GM18499 (cell line): ENCODE results near the gene CACNG1.

Source experiments
- ATAC-seq: cut with Tn5 transposase; IDR thresholded peaks from one replicate; pipeline ENCODE4 v1.9.1; 2021; ENCODE audit warnings: moderate number of reproducible peaks; ENCODE audit not compliant: insufficient read depth, unreplicated experiment

CACNG1 gene

GRCh38 chr17:67050471-67051154, 6.3 kb downstream of the CACNG1 start:
- no peak for ATAC-seq

DNA sequence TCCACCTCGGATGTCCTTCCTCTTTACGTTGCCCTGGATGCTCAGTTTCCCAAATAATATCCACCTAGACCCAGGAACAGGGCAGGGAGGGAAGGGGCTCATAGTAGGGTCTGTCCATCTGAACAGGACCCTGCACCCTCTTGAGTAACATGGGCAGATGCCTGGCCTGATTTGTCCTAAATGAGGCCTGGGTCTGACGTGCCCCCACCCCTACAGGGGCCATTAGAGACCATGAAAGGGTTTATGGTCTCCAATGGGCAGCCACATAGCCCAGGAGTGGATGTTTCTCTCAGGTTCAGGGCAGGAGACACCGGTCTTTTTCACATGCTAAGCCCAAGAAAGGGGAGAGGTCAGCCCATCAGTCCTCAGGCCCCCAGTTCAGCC, 6.8 kb downstream of the CACNG1 start:
- ATAC-seq: no peak

- ATAC-seq: no peak
Observed at GRCh38 chr17:67051837-67052236, 7.5 kb downstream of the CACNG1 start.

DNA sequence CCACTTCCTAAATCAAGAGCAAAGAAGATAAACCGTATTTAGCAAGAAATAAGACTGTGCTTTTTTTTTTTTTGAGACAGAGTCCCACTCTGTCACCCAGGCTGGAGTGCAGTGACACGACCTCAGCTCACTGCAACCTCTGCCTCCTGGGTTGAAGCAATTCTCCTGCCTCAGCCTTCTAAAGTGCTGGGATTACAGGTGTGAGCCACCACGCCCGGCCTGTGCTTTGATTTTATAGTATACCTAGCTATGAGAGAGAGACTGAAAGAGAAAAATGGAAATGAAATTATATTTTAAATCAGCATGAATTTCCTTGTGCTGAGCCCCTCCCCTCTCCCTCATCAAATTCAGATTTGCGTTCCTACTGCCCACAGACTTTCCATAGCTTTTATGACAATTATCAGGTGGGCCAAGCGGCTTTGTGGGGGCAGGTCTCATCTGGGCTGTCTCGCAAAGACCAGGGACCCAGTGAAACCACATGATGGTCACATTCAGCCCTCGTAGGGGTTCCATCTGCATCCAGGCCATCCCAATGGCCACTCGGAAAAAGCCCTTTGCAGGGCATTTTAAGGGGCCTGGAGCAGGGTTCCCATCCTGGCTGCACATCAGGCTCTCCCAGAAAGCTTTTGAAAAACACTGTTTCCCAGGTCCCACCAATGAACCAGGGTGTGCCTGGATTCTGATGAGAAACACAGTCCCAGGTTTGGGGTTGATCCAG, 8.5 kb downstream of the CACNG1 start:
- ATAC-seq: no peak

DNA sequence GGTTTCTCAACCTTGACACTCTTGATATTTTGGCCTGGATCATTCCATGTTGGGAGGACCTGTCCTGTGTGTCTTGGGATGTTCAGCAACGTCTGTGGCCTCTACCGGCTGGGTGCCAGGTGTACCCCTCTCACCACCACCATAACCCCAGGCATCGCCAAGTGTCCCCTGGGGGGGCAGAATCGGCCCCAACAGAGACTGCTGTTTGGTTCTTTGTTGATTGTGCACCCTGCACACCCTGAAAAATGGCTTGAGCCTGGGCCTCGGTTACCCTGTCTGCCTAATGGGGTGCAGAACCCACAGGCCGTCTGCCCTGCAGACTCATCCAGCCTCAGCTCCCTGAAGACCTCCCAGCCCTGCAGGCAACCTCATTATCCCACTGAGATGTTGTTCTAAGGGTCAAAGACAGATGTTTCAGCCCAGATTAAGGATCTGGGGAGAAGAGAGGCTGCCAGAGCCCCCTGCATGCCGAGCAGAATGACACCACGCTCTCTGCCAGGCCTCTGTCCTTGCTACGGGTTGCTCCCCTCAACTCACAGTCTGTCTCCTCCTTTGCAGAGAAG, 9.2 kb downstream of the CACNG1 start:
- ATAC-seq: no peak

DNA sequence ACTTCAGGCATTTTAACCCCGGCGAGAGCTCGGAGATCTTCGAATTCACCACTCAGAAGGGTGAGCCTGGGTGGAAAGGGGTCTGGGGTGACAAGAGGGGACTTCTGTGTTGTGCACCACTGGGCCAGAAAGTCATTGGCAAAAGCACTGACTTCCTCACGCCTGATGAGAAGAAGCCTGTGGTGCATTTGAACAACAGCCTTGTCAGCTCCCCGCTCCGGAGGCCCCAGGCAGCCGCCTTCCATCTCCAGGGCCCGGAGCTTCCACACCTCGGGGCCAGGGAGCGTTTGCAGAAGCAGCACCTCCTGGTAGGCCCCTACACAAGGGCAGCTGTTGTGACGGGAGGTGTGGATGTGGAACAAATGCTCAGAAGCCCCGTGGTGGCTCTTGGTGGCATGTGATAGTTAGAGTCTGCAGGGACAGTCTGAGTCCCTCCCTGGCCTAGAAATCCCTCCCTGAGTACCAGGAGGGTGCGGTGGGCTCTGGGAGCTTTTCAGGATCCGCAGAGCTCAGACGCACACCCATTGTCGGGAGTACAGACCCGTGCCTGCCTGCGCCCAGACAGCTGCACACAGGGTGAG, 9.7 kb downstream of the CACNG1 start:
- no peak for ATAC-seq

DNA sequence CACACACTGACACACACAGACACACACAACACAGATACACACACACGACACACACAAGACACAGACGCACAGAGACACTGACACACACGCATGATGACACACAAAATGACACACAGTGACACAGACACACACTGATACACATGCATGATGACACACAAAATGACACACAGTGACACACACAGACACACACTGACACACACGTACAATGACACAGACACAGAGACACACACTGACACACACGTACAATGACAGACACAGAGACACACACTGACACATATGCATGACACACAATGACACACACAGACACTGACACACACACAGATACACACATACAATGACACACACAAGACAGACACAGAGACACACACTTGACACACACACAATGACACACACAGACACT, 10.3 kb downstream of the CACNG1 start:
- no peak for ATAC-seq

- no peak for ATAC-seq
Observed at GRCh38 chr17:67055041-67055443, 10.7 kb downstream of the CACNG1 start.

DNA sequence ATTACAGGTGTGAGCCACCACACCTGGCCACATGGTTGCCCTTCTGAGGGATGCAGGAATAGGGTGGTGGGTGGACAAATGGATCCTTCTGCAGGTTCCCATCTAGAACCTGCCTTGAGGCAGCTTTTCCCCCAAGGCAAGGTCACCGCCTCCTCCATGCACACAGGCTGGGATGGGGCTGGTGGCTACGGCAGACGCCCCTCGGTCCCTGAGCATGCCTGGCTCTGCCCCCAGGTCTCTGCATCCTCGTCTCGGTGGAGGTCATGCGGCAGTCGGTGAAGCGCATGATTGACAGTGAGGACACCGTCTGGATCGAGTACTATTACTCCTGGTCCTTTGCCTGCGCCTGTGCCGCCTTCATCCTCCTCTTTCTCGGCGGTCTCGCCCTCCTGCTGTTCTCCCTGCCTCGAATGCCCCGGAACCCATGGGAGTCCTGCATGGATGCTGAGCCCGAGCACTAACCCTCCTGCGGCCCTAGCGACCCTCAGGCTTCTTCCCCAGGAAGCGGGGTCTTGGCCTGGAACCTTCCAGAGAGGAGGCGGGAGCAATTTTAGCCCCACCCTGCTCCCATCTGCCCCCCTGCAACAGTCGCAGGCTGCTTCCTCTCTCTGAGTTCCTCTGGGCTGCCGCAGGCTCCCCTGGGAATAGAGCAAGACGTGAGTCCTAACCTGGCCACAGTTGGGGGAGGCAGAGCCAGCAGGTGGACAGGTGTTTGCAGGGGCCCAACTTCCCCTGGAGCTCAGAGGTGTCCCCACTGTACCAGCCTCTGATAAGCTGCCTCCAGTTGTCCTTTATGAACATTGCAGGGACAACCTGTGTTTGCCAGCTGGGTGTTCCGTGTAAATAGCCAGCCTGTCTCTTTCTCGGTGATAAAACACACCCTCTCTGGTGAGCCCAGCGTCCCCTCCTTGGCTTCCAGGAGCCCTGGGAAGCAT, 11.7 kb downstream of the CACNG1 start:
- no peak for ATAC-seq

GRCh38 chr17:67056746-67057490, 12.6 kb downstream of the CACNG1 start:
- no peak for ATAC-seq

DNA sequence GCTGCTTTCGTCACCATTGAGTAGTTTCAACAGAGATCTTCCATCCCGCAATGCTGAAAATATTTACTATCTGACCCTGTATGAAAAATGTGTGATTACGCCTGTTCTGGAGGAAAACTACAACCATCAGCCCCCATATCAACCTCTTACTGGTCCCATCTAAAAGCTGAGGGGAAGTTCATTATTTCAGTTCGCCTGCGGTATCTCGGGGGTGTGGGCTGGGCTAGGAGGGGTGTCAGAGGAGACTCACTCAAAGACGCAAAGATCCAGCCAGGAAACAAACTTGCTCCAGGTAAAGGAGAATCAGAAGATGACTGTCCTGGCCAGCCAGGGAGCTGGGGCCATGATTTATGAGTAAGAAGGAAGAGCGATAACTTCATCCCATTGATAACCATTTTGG, 13.7 kb downstream of the CACNG1 start:
- ATAC-seq: no peak

DNA sequence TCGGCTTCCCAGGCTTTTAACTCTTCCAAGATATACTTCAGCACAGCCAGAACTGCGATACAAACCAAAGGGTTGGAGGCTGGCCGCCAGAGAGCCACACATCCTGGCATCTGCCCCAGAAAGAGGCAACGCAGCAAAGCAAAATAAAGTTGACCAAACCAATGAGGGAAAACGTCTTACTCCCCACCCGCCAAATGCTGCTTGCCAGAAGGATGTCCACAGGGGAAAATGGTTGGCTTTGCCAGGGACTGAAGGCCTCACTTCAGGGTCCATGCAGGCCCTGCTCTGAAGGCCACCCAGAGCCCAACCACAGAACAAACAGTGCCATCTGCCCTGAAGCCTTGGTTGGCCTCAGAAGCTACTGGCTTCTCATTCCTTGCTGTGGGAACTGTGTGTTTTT, 15.0 kb downstream of the CACNG1 start:
- no peak for ATAC-seq

GRCh38 chr17:67063141-67063540, 18.8 kb downstream of the CACNG1 start:
- no peak for ATAC-seq

GRCh38 chr17:67066717-67067116, 22.4 kb downstream of the CACNG1 start:
- ATAC-seq: no peak

GRCh38 chr17:67067571-67068482, 23.5 kb downstream of the CACNG1 start:
- no peak for ATAC-seq

DNA sequence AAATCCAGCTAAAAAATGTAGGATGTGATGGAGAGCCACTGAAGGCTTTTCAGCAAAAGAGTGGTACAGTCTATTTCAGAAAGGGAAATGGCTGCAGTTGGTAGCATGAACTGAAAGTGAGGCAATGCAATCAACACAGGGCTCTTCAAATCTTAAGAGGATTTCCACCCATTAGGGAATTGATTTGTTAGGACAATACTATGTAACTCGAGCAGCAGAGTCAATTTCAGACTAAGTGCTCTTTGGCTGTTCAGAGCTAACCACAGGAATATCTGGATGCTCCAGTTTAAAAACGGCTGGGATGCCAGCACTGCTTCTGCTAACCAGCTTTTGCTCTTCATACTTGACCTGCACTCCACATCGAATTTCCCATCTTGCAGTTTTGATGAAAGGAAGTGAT, 24.6 kb downstream of the CACNG1 start:
- ATAC-seq: no peak

DNA sequence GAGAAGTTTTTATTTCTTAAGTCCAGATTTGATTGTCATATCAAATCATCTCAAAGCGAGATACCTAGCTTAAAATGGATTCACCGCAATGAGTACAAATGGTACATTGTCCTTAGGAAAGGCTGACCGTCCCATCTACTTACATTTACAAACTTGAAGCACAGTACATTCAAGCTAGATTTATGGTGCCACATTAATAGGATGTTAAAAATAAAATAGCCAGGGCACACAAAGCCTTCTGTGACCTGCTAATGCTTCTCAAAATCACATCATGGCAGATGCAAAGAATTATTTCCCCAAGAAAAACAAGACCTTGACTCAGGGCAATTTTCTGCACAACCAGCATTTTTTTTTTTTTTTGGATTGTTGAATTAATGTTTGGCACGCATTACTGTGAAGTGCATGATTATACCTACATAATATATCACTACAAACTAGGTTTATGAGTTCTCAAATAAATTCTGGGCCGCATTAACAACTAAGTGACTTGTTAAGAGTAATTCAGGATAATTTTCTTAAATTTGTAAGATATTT, 25.3 kb downstream of the CACNG1 start:
- ATAC-seq: no peak

- no peak for ATAC-seq
Observed at GRCh38 chr17:67071595-67071994, 27.2 kb downstream of the CACNG1 start.
